ENCODE data around the gene MED29. TPM values are rescaled to one million over a fixed set of nuclear protein-coding genes. Genes with fewer than 3 reads are reported as not detected.

Gene MED29
- total RNA-seq, 2 experiments from 2014 or later, result 45.0 to 46.1 TPM

DNA sequence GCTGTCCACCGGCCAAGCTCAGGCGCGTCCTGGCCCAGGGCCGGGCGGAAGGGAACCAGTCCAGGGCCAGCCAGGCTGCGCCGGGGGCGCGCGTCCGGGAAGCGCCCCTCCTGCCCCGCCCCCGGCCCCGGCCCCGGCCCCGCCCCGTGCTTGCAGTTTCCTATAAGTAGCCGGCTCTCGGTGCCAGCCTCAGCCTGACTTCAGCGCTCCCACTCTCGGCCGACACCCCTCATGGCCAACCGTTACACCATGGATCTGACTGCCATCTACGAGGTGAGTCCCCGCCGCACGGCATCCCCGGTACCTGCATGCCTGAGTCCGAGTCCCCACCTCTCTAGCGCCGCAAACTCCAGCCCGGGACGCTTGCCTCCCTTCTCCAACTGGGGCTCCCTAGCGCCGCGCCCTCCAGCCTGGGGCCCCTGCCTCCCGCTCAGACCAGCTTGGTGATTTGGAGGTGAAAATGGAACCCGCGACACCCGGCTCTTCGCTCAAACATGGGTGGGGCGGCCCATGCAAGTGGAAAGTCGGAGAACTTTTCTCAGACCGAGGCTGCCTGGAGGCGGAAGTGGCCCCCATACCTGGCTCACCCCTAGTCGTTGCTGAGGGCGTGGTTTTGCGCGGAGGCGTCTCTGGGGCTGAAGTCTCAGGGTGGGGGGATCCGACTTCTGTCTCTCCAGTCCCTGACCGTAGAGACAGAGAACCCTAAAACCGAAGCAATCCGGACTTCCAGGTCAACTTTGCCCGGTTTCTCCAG, 15.7 kb downstream of the MED29 start, which contains the start of gene ZFP36:
Gene ZFP36 (plus strand): TSS at position 192 of the 754 bp plus-strand sequence. CDS start 58 bp downstream, at position 250.
- Histone ChIP-seq H3K9me3 (ENCODE audit: control insufficient read depth in 1 of 2, insufficient read depth in 1 of 2, low read length in 2 of 2) (no peaks in the 10 kb centered on the region), H3K36me3 (ENCODE audit: insufficient read depth, low read length) (peaks cover 29% of the 10 kb centered on the region), H3K27ac (ENCODE audit: low read depth in 1 of 2, low read length in 2 of 2) (peak within 1 kb of the TSS; percentile 100), H3K4me3 (ENCODE audit: low read length) (peak within 1 kb of the TSS; percentile 100), H3K27me3 (ENCODE audit: control insufficient read depth in 1 of 2, insufficient read depth in 2 of 2, low read length in 2 of 2) (no peaks in the 10 kb centered on the region), H3K4me1 (ENCODE audit: insufficient read depth, low read length) (peaks cover 85% of the 10 kb centered on the region)
- H3K9me3 Mint-ChIP-seq, result no peaks in the 10 kb centered on the region
- H3K27me3 Mint-ChIP-seq, result peaks cover 7% of the 10 kb centered on the region
- TF ChIP-seq, protein P1, sequence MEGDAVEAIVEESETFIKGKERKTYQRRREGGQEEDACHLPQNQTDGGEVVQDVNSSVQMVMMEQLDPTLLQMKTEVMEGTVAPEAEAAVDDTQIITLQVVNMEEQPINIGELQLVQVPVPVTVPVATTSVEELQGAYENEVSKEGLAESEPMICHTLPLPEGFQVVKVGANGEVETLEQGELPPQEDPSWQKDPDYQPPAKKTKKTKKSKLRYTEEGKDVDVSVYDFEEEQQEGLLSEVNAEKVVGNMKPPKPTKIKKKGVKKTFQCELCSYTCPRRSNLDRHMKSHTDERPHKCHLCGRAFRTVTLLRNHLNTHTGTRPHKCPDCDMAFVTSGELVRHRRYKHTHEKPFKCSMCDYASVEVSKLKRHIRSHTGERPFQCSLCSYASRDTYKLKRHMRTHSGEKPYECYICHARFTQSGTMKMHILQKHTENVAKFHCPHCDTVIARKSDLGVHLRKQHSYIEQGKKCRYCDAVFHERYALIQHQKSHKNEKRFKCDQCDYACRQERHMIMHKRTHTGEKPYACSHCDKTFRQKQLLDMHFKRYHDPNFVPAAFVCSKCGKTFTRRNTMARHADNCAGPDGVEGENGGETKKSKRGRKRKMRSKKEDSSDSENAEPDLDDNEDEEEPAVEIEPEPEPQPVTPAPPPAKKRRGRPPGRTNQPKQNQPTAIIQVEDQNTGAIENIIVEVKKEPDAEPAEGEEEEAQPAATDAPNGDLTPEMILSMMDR (IDR thresholded peaks at IDR 0.05), result no peak
- CTCF ChIA-PET, result interaction anchor here (1.2 to 3.4 kb wide), 2 partner anchors 9 to 61 kb away, joined by 3 to 21 read pairs; no protein-coding TSS in a partner anchor
- peak within 1 kb of the TSS; percentile 98 for H3K27ac Mint-ChIP-seq
- intact Hi-C loops (cut with DNase I, micrococcal nuclease), result no loop called here
- DNase-seq (peak; percentile 80 to 95 (median 91)), ATAC-seq (ENCODE audit: poor library complexity) (peak; percentile 11)
- H3K36me3 Mint-ChIP-seq (ENCODE audit: low read depth), result peaks cover 65% of the 10 kb centered on the region
- POLR2A ChIA-PET, result interaction anchor here (0.6 to 9.4 kb wide), 10 partner anchors 7 to 1896 kb away, joined by 3 to 144 read pairs (median 13); partner anchors contain the start of genes EID2B, GMFG, MED29 and PAF1
- peak within 1 kb of the TSS; percentile 99 for H3K4me3 Mint-ChIP-seq
- peaks cover 56% of the 10 kb centered on the region for H3K4me1 Mint-ChIP-seq (ENCODE audit: low read depth)

- Mint-ChIP-seq H3K4me1 (ENCODE audit: low read depth) (peaks cover 56% of the 10 kb centered on the region), H3K4me3 (peak overlapping the region; percentile 99), H3K27me3 (peaks cover 11% of the 10 kb centered on the region), H3K36me3 (ENCODE audit: low read depth) (peaks cover 65% of the 10 kb centered on the region), H3K27ac (peak overlapping the region; percentile 98), H3K9me3 (no peaks in the 10 kb centered on the region)
- no peak for ATAC-seq (ENCODE audit: poor library complexity)
- Histone ChIP-seq H3K4me1 (ENCODE audit: insufficient read depth, low read length) (peaks cover 85% of the 10 kb centered on the region), H3K36me3 (ENCODE audit: insufficient read depth, low read length) (peaks cover 29% of the 10 kb centered on the region), H3K27me3 (ENCODE audit: control insufficient read depth in 1 of 2, insufficient read depth in 2 of 2, low read length in 2 of 2) (no peaks in the 10 kb centered on the region), H3K27ac (ENCODE audit: low read depth in 1 of 2, low read length in 2 of 2) (peak overlapping the region; percentile 100), H3K9me3 (ENCODE audit: control insufficient read depth in 1 of 2, insufficient read depth in 1 of 2, low read length in 2 of 2) (no peaks in the 10 kb centered on the region), H3K4me3 (ENCODE audit: low read length) (peak overlapping the region; percentile 100)
- no peak for DNase-seq
- TF ChIP-seq, protein P1 (IDR thresholded peaks at IDR 0.05), result no peak
- CTCF ChIA-PET, result interaction anchor here (1.2 to 3.4 kb wide), 2 partner anchors 10 to 62 kb away, joined by 3 to 21 read pairs; no protein-coding TSS in a partner anchor
- POLR2A ChIA-PET, result interaction anchor here (0.7 to 9.4 kb wide), 11 partner anchors 8 to 558 kb away, joined by 3 to 144 read pairs (median 12); partner anchors contain the start of genes EID2B, GMFG, HNRNPL and MED29
- intact Hi-C loops (cut with DNase I, micrococcal nuclease), result no loop called here
These were observed 16.2 kb downstream of the MED29 start for GRCh38 chr19:39407410-39407659.

DNA sequence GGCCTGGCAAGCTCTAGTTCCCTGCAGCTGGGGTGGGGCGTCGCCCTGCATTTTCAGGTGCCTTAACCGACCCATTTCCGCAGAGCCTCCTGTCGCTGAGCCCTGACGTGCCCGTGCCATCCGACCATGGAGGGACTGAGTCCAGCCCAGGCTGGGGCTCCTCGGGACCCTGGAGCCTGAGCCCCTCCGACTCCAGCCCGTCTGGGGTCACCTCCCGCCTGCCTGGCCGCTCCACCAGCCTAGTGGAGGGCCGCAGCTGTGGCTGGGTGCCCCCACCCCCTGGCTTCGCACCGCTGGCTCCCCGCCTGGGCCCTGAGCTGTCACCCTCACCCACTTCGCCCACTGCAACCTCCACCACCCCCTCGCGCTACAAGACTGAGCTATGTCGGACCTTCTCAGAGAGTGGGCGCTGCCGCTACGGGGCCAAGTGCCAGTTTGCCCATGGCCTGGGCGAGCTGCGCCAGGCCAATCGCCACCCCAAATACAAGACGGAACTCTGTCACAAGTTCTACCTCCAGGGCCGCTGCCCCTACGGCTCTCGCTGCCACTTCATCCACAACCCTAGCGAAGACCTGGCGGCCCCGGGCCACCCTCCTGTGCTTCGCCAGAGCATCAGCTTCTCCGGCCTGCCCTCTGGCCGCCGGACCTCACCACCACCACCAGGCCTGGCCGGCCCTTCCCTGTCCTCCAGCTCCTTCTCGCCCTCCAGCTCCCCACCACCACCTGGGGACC, 16.6 kb downstream of the MED29 start:
- DNase-seq (peak; percentile 57 to 92 (median 72)), ATAC-seq (ENCODE audit: poor library complexity) (no peak)
- H3K27me3 ChIP-seq (ENCODE audit: control insufficient read depth in 1 of 2, insufficient read depth in 2 of 2, low read length in 2 of 2), result no peaks in the 10 kb centered on the region
- POLR2A ChIA-PET, result interaction anchor here (0.7 to 9.4 kb wide), 11 partner anchors 8 to 558 kb away, joined by 3 to 144 read pairs (median 12); partner anchors contain the start of genes EID2B, GMFG, HNRNPL and MED29
- intact Hi-C loops (cut with DNase I, micrococcal nuclease), result no loop called here
- TF ChIP-seq, protein P1 (IDR thresholded peaks at IDR 0.05), result no peak
- Mint-ChIP-seq H3K9me3 (no peaks in the 10 kb centered on the region), H3K27me3 (peaks cover 12% of the 10 kb centered on the region), H3K4me1 (ENCODE audit: low read depth) (peaks cover 53% of the 10 kb centered on the region), H3K27ac (peak overlapping the region; percentile 98), H3K36me3 (ENCODE audit: low read depth) (peaks cover 65% of the 10 kb centered on the region), H3K4me3 (peak overlapping the region; percentile 99)
- no peaks in the 10 kb centered on the region for H3K9me3 ChIP-seq (ENCODE audit: control insufficient read depth in 1 of 2, insufficient read depth in 1 of 2, low read length in 2 of 2)
- H3K4me1 ChIP-seq (ENCODE audit: insufficient read depth, low read length), result peaks cover 85% of the 10 kb centered on the region
- peak overlapping the region; percentile 100 for H3K27ac ChIP-seq (ENCODE audit: low read depth in 1 of 2, low read length in 2 of 2)
- peaks cover 29% of the 10 kb centered on the region for H3K36me3 ChIP-seq (ENCODE audit: insufficient read depth, low read length)
- CTCF ChIA-PET, result interaction anchor here (1.2 to 3.4 kb wide), 2 partner anchors 10 to 62 kb away, joined by 3 to 21 read pairs; no protein-coding TSS in a partner anchor
- H3K4me3 ChIP-seq (ENCODE audit: low read length), result peak overlapping the region; percentile 100

All from CD4-positive, alpha-beta T cell (primary cell).